NCI-H69 (cell line): ENCODE data around the gene IKBKG.
"Not testable (repeated sequence)": the region's sequence is repeated elsewhere in the genome, so short reads cannot be mapped to it uniquely, and the experiment has no call there.

Experiments
- DNase-seq: peaks from one replicate; lab custom pipeline; 2025; lab: John Stamatoyannopoulos, UW

Gene IKBKG

GRCh38 chrX:154547245-154548027, at the start of gene IKBKG:
Gene IKBKG, plus strand, starts transcription at chrX:154547620. Its CDS starts 4,383 bp downstream, at chrX:154552003.
- peak; percentile 93 for DNase-seq

GRCh38 chrX:154501423-154501822, 46.0 kb upstream of the IKBKG start:
- DNase-seq, result not testable (repeated sequence)

GRCh38 chrX:154502098-154502497, 45.3 kb upstream of the IKBKG start:
- no peak for DNase-seq

GRCh38 chrX:154502989-154503388, 44.4 kb upstream of the IKBKG start:
- no peak for DNase-seq

- DNase-seq, result no peak
Observed at GRCh38 chrX:154505734-154506133, 41.7 kb upstream of the IKBKG start.

GRCh38 chrX:154506483-154507332, 40.7 kb upstream of the IKBKG start:
- DNase-seq, result no peak

- DNase-seq, result no peak
Observed at GRCh38 chrX:154507673-154508383, 39.6 kb upstream of the IKBKG start.

GRCh38 chrX:154508384-154508745, 39.1 kb upstream of the IKBKG start:
- no peak for DNase-seq

GRCh38 chrX:154509455-154509854, 38.0 kb upstream of the IKBKG start:
- DNase-seq, result no peak

- DNase-seq, result no peak
Observed at GRCh38 chrX:154511761-154512160, 35.7 kb upstream of the IKBKG start.

- DNase-seq, result no peak
Observed at GRCh38 chrX:154512879-154513553, 34.4 kb upstream of the IKBKG start.

- DNase-seq, result no peak
Observed at GRCh38 chrX:154513716-154514115, 33.7 kb upstream of the IKBKG start.

- peak; percentile 55 for DNase-seq
Observed at GRCh38 chrX:154515090-154515965, 32.1 kb upstream of the IKBKG start.

- DNase-seq, result peak; percentile 93
Observed at GRCh38 chrX:154515966-154516655, 31.3 kb upstream of the IKBKG start, which contains the start of gene FAM3A. Gene FAM3A, minus strand, starts transcription at chrX:154516232. Its CDS starts 460 bp downstream, at chrX:154515772.

GRCh38 chrX:154516656-154517100, 30.7 kb upstream of the IKBKG start:
- DNase-seq, result no peak

- no peak for DNase-seq
Observed at GRCh38 chrX:154517101-154517781, 30.2 kb upstream of the IKBKG start.

GRCh38 chrX:154519389-154519788, 28.0 kb upstream of the IKBKG start:
- DNase-seq, result no peak

- DNase-seq, result no peak
Observed at GRCh38 chrX:154525606-154526490, 21.6 kb upstream of the IKBKG start.
